ENCODE measurements around the gene EPHA2. TPM values are rescaled to one million over a fixed set of nuclear protein-coding genes. Genes with fewer than 3 reads are reported as not detected.
"Not testable (repeated sequence)": the region's sequence is repeated elsewhere in the genome, so short reads cannot be mapped to it uniquely, and the experiment has no call there.

EPHA2 gene
- total and polyA plus RNA-seq, 2 donors (not counting 1 experiment from before 2014, with no cell fraction given) = 9.8 to 24.6 TPM

DNA sequence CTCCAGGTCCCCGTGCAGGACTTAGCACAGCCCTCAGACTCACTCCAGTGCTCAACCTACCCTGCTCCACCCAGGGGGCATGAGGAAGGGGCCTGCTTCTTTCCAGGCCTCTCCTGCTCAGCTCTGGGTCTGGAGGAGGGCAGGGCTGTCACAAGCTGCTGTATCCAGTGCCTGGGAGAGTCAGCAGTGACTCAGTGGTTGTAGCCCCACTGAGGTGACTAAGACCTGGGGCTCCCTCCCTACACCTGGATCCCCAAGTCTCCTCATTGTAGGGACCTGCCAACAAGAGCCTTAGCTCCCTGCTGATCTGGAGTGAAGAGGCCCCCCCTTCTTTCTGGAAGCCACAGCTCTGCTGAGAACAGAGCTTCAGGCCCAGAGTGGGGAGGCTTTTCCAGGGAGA is 46.3 kb downstream of the EPHA2 start:
- Histone ChIP-seq H3K9me3 (ENCODE audit: control insufficient read depth, insufficient read depth, low read depth, low read length) (no peaks in the 10 kb centered on the region), H3K36me3 (ENCODE audit: control insufficient read depth, insufficient read depth, low read length) (no peaks in the 10 kb centered on the region), H4K20me1 (ENCODE audit: control insufficient read depth, extremely low read depth, insufficient read depth, low read length) (no peaks in the 10 kb centered on the region), H3K27me3 (ENCODE audit: control insufficient read depth, insufficient read depth, low read length) (no peaks in the 10 kb centered on the region), H3K4me2 (ENCODE audit: extremely low read depth, insufficient read depth, low read length) (no peak overlapping the region), H3K4me1 (ENCODE audit: control insufficient read depth, extremely low read depth, insufficient read depth, low read length) (peaks cover 5% of the 10 kb centered on the region), H3K79me2 (ENCODE audit: control insufficient read depth, insufficient read depth, low read length) (no peaks in the 10 kb centered on the region), H3K4me3 (replicated peaks in 1 of 4; ENCODE audit: control extremely low read depth in 1 of 4, insufficient read depth in 1 of 4, low read depth in 3 of 4, low read length in 4 of 4) (no peak overlapping the region), H3K27ac (ENCODE audit: insufficient read depth, low read length) (no peak overlapping the region), H2AFZ (ENCODE audit: low read length) (no peak overlapping the region), H3K9ac (ENCODE audit: insufficient read depth, low read length) (no peak overlapping the region)
- no peak for DNase-seq (ENCODE audit: low read depth in 2 of 2)
- no peak for TF ChIP-seq CTCF (conservative IDR thresholded peaks at IDR 0.05 in 1 of 2, IDR thresholded peaks at IDR 0.05 in 1 of 2; ENCODE audit: low read depth in 1 of 2, low read length in 2 of 2)
- no peak for TF ChIP-seq EZH2 (IDR thresholded peaks at IDR 0.05; ENCODE audit: low read length, missing control alignments)

DNA sequence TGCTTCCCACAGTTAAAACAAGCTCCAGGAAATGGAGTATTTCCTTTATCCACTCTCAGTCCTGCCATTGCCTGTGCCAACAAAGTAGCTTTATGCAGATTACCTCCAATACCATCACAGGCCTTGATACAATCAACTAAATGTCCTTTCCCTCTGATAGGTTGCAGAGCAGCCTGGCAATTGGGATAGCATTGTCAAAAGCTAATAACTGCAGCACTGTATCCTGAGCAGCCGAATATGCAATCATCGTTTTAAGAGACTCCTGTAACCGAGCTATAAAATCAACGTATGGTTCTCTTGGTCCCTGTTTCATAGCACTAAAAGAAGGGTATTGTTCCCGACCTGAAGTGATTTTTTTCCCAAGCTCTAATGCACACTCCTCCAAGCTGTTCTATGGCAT is 48.8 kb downstream of the EPHA2 start:
- H4K20me1 ChIP-seq (ENCODE audit: control insufficient read depth, extremely low read depth, insufficient read depth, low read length); H3K27ac ChIP-seq (ENCODE audit: insufficient read depth, low read length); H3K9me3 ChIP-seq (ENCODE audit: control insufficient read depth, insufficient read depth, low read depth, low read length); H3K36me3 ChIP-seq (ENCODE audit: control insufficient read depth, insufficient read depth, low read length); H3K27me3 ChIP-seq (ENCODE audit: control insufficient read depth, insufficient read depth, low read length); DNase-seq (ENCODE audit: low read depth in 2 of 2); H3K4me2 ChIP-seq (ENCODE audit: extremely low read depth, insufficient read depth, low read length); H3K79me2 ChIP-seq (ENCODE audit: control insufficient read depth, insufficient read depth, low read length); H3K4me1 ChIP-seq (ENCODE audit: control insufficient read depth, extremely low read depth, insufficient read depth, low read length); H3K4me3 ChIP-seq (replicated peaks in 1 of 4; ENCODE audit: control extremely low read depth in 1 of 4, insufficient read depth in 1 of 4, low read depth in 3 of 4, low read length in 4 of 4); H2AFZ ChIP-seq (ENCODE audit: low read length); H3K9ac ChIP-seq (ENCODE audit: insufficient read depth, low read length): not testable (repeated sequence)

GRCh38 chr1:16101623-16102022 is 54.2 kb downstream of the EPHA2 start:
- Histone ChIP-seq H3K4me3 (replicated peaks in 1 of 4; ENCODE audit: control extremely low read depth in 1 of 4, insufficient read depth in 1 of 4, low read depth in 3 of 4, low read length in 4 of 4) (no peak overlapping the region), H3K4me2 (ENCODE audit: extremely low read depth, insufficient read depth, low read length) (no peak overlapping the region), H2AFZ (ENCODE audit: low read length) (no peak overlapping the region), H3K9ac (ENCODE audit: insufficient read depth, low read length) (no peak overlapping the region), H3K9me3 (ENCODE audit: control insufficient read depth, insufficient read depth, low read depth, low read length) (no peaks in the 10 kb centered on the region), H3K4me1 (ENCODE audit: control insufficient read depth, extremely low read depth, insufficient read depth, low read length) (no peaks in the 10 kb centered on the region), H3K27me3 (ENCODE audit: control insufficient read depth, insufficient read depth, low read length) (peaks cover 3% of the 10 kb centered on the region), H3K36me3 (ENCODE audit: control insufficient read depth, insufficient read depth, low read length) (no peaks in the 10 kb centered on the region), H3K79me2 (ENCODE audit: control insufficient read depth, insufficient read depth, low read length) (no peaks in the 10 kb centered on the region), H4K20me1 (ENCODE audit: control insufficient read depth, extremely low read depth, insufficient read depth, low read length) (no peaks in the 10 kb centered on the region), H3K27ac (ENCODE audit: insufficient read depth, low read length) (no peak overlapping the region)
- DNase-seq (ENCODE audit: low read depth in 2 of 2) = no peak
- TF ChIP-seq EZH2 (IDR thresholded peaks at IDR 0.05; ENCODE audit: low read length, missing control alignments) = no peak
- no peak for TF ChIP-seq CTCF (conservative IDR thresholded peaks at IDR 0.05 in 1 of 2, IDR thresholded peaks at IDR 0.05 in 1 of 2; ENCODE audit: low read depth in 1 of 2, low read length in 2 of 2)

Measured in fibroblast of lung (primary cell).